GM21825 (cell line): ENCODE data around the gene UTP25.
A peak's percentile ranks its signal among the peaks of the same experiment; 100 is the strongest.
"Not testable (repeated sequence)": the region's sequence is repeated elsewhere in the genome, so short reads cannot be mapped to it uniquely, and the experiment has no call there.

Experiments
- ATAC-seq: cut with Tn5 transposase; IDR thresholded peaks from one replicate; pipeline ENCODE4 v1.9.1; 2021; ENCODE audit warnings: mild to moderate bottlenecking, moderate library complexity; ENCODE audit not compliant: unreplicated experiment

Gene UTP25

GRCh38 chr1:209870151-209870831 is 42.5 kb downstream of the UTP25 start:
- no peak for ATAC-seq

- no peak for ATAC-seq
Measured at GRCh38 chr1:209871006-209871405, 43.2 kb downstream of the UTP25 start.

GRCh38 chr1:209871430-209871829 is 43.7 kb downstream of the UTP25 start:
- no peak for ATAC-seq

- ATAC-seq, result no peak
Measured at GRCh38 chr1:209873067-209873799, 45.5 kb downstream of the UTP25 start.

- ATAC-seq, result no peak
Measured at GRCh38 chr1:209875515-209875914, 47.7 kb downstream of the UTP25 start.

GRCh38 chr1:209876078-209876800 is 48.5 kb downstream of the UTP25 start:
- ATAC-seq, result no peak

- ATAC-seq, result no peak
Measured at GRCh38 chr1:209877087-209877764, 49.5 kb downstream of the UTP25 start.

GRCh38 chr1:209878964-209879363 is 51.2 kb downstream of the UTP25 start:
- ATAC-seq, result no peak

- no peak for ATAC-seq
Measured at GRCh38 chr1:209879539-209879938, 51.8 kb downstream of the UTP25 start.

- ATAC-seq, result no peak
Measured at GRCh38 chr1:209880031-209880430, 52.3 kb downstream of the UTP25 start.

- ATAC-seq, result no peak
Measured at GRCh38 chr1:209881619-209882018, 53.8 kb downstream of the UTP25 start.

GRCh38 chr1:209882286-209882685 is 54.5 kb downstream of the UTP25 start:
- no peak for ATAC-seq

GRCh38 chr1:209882942-209883340 is 55.2 kb downstream of the UTP25 start:
- no peak for ATAC-seq

- ATAC-seq, result no peak
Measured at GRCh38 chr1:209883341-209883971, 55.7 kb downstream of the UTP25 start.

- no peak for ATAC-seq
Measured at GRCh38 chr1:209884249-209884648, 56.5 kb downstream of the UTP25 start.

- peak; percentile 98 for ATAC-seq
Measured at GRCh38 chr1:209884665-209885117, 56.9 kb downstream of the UTP25 start.

- no peak for ATAC-seq
Measured at GRCh38 chr1:209885403-209886218, 57.8 kb downstream of the UTP25 start.

GRCh38 chr1:209886219-209886536 is 58.4 kb downstream of the UTP25 start:
- ATAC-seq, result no peak

GRCh38 chr1:209888291-209889076 is 60.7 kb downstream of the UTP25 start:
- not testable (repeated sequence) for ATAC-seq
